NCI-H345 (cell line): ENCODE measurements around the gene TBATA.
A peak's percentile ranks its signal among the peaks of the same experiment; 100 is the strongest.

Source experiments
- DNase-seq: peaks from one replicate; lab custom pipeline; 2025; lab: John Stamatoyannopoulos, UW

TBATA gene

GRCh38 chr10:70743879-70744278 lies 41.3 kb downstream of the TBATA start:
- DNase-seq = no peak

- no peak for DNase-seq
These were observed 41.8 kb downstream of the TBATA start for GRCh38 chr10:70743430-70743788.

GRCh38 chr10:70742537-70743429 lies 42.4 kb downstream of the TBATA start:
- DNase-seq = no peak

GRCh38 chr10:70740406-70741288 lies 44.5 kb downstream of the TBATA start:
- DNase-seq = no peak

- no peak for DNase-seq
These were observed 46.4 kb downstream of the TBATA start for GRCh38 chr10:70738761-70739121.

- no peak for DNase-seq
These were observed 47.0 kb downstream of the TBATA start for GRCh38 chr10:70738006-70738760.

GRCh38 chr10:70737250-70737649 lies 47.9 kb downstream of the TBATA start:
- no peak for DNase-seq

- no peak for DNase-seq
These were observed 48.7 kb downstream of the TBATA start for GRCh38 chr10:70736525-70736924.

GRCh38 chr10:70735161-70735560 lies 50.0 kb downstream of the TBATA start:
- DNase-seq = no peak

GRCh38 chr10:70733051-70733450 lies 52.1 kb downstream of the TBATA start:
- DNase-seq = no peak

- DNase-seq = no peak
These were observed 52.6 kb downstream of the TBATA start for GRCh38 chr10:70732569-70732968.

GRCh38 chr10:70730955-70731354 lies 54.2 kb downstream of the TBATA start:
- DNase-seq = no peak

GRCh38 chr10:70729763-70730357 lies 55.3 kb downstream of the TBATA start:
- peak; percentile 91 for DNase-seq

GRCh38 chr10:70728328-70728727 lies 56.8 kb downstream of the TBATA start:
- no peak for DNase-seq

GRCh38 chr10:70726909-70727495 lies 58.2 kb downstream of the TBATA start:
- no peak for DNase-seq

- no peak for DNase-seq
These were observed 61.4 kb downstream of the TBATA start for GRCh38 chr10:70723771-70724170.

GRCh38 chr10:70722820-70723424 lies 62.3 kb downstream of the TBATA start:
- DNase-seq = no peak
